C4-2B (cell line): ENCODE results near the gene CARD10.

Source experiments
- CTCF ChIP-seq: fragments of 450-650 bp; conservative IDR thresholded peaks from 2 replicates; pipeline ENCODE4 v1.5.1; 2017; ENCODE audit warnings: mild to moderate bottlenecking
- ZFX ChIP-seq: fragments of 450-650 bp; IDR thresholded peaks from 2 replicates; pipeline ENCODE4 v1.6.1; 2017

GRCh38 chr22:37472418-37473006, 46.7 kb downstream of the CARD10 start:
- TF ChIP-seq CTCF, result no peak; the same call in 1 of the 2 replicates
- no peak for TF ChIP-seq ZFX
